HG03521 (cell line): ENCODE data around the gene BLOC1S4.
"Not testable (repeated sequence)": the region's sequence is repeated elsewhere in the genome, so short reads cannot be mapped to it uniquely, and the experiment has no call there.

ENCODE experiments used
- ATAC-seq: cut with Tn5 transposase; IDR thresholded peaks from one replicate; pipeline ENCODE4 v1.9.1; 2021; ENCODE audit warnings: mild to moderate bottlenecking, moderate library complexity; ENCODE audit not compliant: unreplicated experiment

The BLOC1S4 gene, protein sequence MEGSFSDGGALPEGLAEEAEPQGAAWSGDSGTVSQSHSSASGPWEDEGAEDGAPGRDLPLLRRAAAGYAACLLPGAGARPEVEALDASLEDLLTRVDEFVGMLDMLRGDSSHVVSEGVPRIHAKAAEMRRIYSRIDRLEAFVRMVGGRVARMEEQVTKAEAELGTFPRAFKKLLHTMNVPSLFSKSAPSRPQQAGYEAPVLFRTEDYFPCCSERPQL

GRCh38 chr4:6716018-6716911 lies at the start of gene BLOC1S4:
Gene BLOC1S4, plus strand, starts transcription at chr4:6716174. Its CDS starts 36 bp downstream, at chr4:6716210.
- peak; percentile 89 for ATAC-seq

DNA sequence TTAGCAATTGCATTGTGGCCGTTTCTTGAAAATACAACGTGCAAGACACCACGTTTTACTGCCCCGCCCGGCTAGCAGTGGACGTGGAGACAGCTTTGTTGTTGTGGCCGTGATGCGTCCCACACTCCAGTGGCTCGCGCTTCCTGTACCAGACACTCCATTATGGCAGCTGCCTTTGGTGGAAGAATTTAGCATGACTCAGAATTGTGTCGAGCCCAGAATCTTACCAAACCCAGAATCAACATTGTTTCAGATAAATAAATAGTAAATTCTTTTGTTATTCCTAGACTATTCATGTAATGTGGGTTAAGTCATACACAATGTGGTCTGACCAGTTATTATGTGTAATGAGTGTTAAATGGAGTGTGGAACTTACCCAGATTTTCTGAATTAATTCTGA lies 47.6 kb upstream of the BLOC1S4 start:
- ATAC-seq = no peak

- ATAC-seq = no peak
Observed at GRCh38 chr4:6671648-6672047, 44.3 kb upstream of the BLOC1S4 start.

- no peak for ATAC-seq
Observed at GRCh38 chr4:6672131-6672530, 43.8 kb upstream of the BLOC1S4 start.

DNA sequence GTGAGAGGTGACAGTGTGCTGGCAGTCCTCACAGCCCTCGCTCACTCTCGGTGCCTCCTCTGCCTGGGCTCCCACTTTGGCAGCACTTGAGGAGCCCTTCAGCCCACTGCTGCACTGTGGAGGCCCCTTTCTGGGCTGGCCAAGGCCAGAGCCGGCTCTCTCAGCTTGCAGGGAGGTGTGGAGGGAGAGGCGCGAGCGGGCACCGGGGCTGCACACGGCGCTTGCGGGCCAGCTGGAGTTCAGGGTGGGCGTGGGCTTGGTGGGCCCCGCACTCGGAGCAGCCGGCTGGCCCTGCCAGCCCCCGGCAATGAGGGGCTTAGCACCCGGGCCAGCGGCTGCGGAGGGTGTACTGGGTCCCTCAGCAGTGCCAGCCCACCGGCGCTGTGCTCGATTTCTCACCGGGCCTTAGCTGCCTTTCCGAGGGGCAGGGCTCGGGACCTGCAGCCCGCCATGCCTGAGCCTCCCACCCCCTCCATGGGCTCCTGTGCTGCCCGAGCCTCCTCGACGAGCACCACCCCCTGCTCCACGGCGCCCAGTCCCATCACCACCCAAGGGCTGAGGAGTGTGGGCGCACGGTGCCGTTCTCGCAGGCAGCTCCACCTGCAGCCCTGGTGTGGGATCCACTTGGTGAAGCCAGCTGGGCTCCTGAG lies 43.3 kb upstream of the BLOC1S4 start:
- ATAC-seq = not testable (repeated sequence)

DNA sequence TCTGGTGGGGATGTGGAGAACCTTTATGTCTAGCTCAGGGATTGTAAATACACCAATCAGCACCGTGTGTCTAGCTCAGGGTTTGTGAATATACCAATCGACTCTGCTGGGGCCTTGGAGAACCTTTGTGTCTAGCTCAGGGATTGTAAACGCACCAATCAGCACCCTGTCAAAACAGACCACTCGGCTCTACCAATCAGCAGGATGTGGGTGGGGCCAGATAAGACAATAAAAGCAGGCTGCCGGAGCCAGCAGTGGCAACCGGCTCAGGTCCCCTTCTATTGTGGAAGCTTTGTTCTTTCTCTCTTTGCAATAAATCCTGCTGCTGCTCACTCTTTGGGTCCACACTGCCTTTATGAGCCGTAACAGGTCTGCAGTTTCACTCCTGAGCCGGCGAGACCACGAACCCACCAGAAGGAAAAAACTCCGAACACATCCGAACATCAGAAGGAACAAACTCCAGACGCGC lies 42.7 kb upstream of the BLOC1S4 start:
- ATAC-seq = not testable (repeated sequence)

GRCh38 chr4:6673660-6674499 lies 42.1 kb upstream of the BLOC1S4 start:
- peak; percentile 80 for ATAC-seq

DNA sequence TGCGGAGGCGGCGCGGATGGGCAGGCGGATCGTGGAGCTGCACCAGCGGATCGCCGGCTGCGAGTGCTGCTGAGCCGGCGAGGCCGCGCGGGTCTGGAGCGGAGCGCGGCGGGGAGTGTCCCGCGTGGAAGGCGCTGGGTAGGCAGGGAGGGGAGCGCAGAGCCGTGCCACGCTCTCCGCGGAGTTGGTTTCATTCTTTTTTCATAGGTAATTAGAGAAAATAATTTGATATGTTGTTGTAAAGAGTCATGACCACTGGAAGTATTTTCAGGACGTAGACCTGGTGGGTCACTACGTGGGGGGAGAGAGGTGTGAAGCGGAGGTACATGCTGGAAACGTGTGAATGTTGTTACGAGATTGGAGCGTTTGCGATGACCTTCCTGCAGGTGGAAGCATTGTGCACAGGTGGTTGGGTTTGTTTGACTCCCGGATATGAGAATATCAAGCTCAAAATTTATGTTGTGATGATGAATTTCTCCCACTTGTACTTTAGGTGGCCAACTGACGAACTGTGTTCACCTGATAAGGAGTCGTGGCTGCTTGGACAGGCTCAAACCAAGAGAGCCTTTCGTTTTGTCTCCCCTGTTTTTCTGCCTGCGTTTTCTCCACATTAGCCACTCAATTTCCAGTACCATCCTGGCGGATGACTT lies 41.3 kb upstream of the BLOC1S4 start:
- peak; percentile 31 for ATAC-seq

- no peak for ATAC-seq
Observed at GRCh38 chr4:6676722-6677558, 39.0 kb upstream of the BLOC1S4 start.

- ATAC-seq = no peak
Observed at GRCh38 chr4:6680372-6681034, 35.5 kb upstream of the BLOC1S4 start.

- ATAC-seq = no peak
Observed at GRCh38 chr4:6681191-6681590, 34.8 kb upstream of the BLOC1S4 start.

DNA sequence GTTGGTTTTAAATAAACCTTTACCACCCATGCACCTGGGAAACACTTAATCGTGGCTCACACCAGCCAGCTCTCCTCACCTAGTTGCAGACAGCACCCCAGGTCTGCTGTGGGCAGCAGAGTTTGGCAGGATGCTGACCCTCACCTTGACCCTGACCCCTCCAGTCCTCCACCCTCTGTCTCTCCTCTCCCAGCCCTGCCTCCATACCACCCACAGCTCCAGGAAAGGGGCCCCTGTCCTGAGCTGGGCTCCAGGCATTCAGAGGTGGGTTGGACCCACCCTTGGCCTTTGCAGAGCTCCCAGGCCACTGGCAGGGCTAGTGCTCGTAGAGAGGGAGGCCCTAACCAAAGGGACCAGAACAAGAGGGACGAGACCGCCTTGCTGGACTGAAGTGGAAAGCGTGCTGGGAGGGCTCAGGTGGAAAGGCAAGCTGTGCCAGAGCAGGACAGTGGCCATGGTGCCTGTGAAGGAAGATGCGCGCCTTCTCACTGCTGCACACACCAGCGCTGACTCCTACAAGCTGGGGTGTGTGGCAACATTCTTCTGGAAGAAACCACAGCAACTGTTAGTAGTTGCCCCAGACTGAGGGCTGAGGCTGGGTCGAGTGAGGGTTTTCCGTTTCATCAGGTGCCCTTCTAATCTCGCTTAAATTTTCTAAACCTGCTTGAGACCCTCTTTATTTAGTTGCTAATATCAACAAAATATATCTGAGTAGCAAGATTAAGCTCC lies 32.9 kb upstream of the BLOC1S4 start:
- ATAC-seq = no peak

- no peak for ATAC-seq
Observed at GRCh38 chr4:6684656-6685055, 31.3 kb upstream of the BLOC1S4 start.

DNA sequence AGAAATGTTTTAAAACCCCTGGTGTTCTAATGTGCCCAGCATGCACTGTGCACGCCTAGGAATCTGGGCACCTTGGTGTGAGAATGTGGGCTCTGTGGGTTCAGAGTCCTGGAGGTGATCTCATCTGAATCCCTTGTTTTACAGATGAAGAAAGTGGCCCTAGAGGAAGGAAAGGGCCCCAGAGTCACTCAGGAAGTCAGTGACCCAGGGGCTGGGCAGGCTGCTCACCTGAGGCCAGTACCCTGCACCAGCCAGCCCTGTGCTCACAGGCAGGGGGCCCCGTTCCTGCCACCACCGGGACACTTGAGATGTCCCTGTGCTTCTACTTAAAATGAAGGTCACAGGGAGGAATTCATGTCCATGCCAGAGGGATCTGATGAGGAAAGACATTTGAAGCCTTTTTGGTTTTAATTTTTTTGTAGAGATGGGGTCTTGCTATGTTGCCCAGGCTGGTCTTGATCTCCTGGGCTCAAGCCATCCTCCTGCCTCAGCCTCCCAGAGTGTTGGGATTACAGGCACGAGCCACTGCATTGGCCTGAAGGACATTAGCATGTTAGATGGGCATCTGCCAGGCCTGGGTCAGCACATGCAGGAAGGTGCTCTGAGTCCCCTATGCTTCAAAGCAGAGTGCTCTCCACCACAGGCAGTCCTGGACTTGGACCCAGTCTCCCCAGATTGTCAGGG lies 29.7 kb upstream of the BLOC1S4 start:
- ATAC-seq = no peak

DNA sequence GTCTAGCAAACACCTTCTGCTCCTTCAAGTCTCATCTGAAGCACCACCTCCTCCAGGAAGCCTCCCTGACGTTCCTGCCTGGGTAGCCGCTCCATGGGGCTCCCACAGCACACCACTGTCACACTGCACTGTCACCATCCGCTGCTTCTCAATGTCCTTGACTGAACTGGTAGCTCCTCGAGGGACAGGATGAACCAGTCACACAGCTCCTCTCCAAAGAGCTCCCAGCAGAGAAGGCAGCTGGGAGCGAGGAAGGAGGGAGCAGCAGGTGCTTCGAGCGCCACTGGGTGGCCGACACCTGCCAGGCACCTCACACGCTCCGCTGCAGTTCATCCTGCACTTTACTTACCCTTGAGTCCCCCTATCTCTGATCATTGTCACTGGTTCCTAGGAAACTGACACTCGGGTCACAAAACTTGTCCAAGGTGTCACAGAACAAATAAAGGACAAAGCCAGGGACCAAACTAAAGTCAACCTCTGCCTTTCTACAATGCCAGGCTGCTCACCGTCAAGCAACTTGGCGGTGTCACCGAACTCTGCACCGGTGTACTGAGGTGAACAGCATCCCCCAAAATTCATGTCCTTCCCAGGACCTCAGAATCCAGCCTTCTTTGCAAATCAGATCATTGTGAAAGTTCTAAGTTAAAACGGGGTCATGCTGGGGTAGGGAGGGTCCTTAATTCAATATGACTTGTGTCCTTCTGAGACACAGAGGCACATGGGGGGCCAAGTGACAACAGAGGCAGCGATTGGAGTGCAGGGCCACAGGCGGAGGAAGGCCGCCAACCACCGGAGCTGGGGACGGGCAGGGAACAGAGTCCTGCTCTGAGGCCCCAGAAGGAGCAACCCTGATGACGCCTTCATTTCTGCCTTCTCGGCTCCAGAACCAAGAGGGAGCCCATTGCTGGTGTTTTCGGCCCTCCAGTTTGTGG lies 27.8 kb upstream of the BLOC1S4 start:
- no peak for ATAC-seq

DNA sequence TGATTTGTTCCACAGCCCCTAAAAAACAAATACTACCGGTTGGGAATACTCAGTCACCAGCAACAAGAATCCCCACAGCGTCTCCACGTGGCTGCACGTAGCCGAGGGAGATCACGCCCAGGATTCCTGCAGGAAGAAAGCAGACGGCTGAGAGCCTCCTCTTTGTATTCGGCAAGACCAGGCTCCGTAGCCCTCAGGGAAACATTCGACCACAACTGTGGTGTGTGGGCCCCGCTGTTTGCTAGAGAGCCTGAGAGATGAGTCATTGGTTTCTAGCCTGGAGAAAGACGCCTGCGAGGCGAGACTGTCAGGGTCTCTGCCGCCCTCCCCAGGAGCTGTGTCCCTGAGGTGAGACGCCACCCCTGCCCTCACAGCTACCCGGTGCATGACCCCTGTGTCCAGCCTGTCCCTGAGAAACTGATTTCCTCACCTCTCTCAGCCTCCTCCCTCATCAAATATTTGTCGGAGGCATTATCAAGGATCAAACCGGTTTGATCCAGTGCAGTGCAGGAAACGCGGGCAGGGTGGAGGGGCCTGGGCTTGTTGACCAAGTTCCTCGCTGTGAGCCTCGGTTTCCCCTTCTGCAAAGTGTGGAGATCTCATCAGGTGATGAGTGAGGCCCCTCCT lies 27.0 kb upstream of the BLOC1S4 start:
- ATAC-seq = peak; percentile 61
